Epithelial cell of proximal tubule (primary cell): ENCODE results near the gene ZNF587. TPM values are rescaled to one million over a fixed set of nuclear protein-coding genes. Genes with fewer than 3 reads are reported as not detected.
"Not testable (repeated sequence)": the region's sequence is repeated elsewhere in the genome, so short reads cannot be mapped to it uniquely, and the experiment has no call there.

Source experiments
- DNase-seq: peaks from one replicate; pipeline ENCODE4 v3.0.0-alpha.2; 2011; ENCODE audit warnings: low read depth
- H3K4me3 ChIP-seq: 2 replicates; pipeline ENCODE4 v1.5.1; 2011; ENCODE audit warnings: low read depth, mild to moderate bottlenecking, low read length
- total RNA-seq: library from RNA; depleted of rRNA; stranded (reverse); fragments of >200 nt; gene quantifications from 2 replicates; pipeline ENCODE4 v1.2.3, GENCODE V29; 2015
- TF ChIP-seq, protein P1 (sequence below): conservative IDR thresholded peaks from 2 replicates; pipeline ENCODE4 v1.5.1; 2012; ENCODE audit warnings: low read depth, mild to moderate bottlenecking, low read length

The ZNF587 gene
- total RNA-seq, 1 donor from 2014 or later = 14.4 TPM

DNA sequence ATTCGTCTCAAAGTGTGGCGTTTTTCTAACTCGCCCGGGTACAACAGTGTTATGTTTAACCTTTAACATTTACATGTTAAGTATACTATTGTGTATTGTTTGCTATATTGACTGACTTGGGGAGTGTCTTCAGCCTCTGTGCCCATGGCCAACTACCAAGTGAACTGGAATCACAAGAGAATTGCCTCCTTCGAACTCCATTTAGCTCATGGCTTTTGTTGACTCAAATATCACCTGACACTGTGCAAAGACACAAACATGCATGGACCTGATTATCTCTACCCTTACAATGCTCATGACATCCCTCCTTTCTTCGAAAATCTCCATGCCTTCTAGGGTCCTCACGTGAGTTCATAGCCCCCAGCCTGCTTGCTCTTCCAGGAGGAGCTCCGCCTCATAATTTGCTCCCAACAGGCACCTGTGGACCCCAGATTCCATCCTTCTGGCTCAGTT, 38.5 kb downstream of the ZNF587 start:
- H3K4me3 ChIP-seq = peak overlapping the region; percentile 73
- DNase-seq = no peak
- TF ChIP-seq, protein P1, sequence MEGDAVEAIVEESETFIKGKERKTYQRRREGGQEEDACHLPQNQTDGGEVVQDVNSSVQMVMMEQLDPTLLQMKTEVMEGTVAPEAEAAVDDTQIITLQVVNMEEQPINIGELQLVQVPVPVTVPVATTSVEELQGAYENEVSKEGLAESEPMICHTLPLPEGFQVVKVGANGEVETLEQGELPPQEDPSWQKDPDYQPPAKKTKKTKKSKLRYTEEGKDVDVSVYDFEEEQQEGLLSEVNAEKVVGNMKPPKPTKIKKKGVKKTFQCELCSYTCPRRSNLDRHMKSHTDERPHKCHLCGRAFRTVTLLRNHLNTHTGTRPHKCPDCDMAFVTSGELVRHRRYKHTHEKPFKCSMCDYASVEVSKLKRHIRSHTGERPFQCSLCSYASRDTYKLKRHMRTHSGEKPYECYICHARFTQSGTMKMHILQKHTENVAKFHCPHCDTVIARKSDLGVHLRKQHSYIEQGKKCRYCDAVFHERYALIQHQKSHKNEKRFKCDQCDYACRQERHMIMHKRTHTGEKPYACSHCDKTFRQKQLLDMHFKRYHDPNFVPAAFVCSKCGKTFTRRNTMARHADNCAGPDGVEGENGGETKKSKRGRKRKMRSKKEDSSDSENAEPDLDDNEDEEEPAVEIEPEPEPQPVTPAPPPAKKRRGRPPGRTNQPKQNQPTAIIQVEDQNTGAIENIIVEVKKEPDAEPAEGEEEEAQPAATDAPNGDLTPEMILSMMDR = no peak

DNA sequence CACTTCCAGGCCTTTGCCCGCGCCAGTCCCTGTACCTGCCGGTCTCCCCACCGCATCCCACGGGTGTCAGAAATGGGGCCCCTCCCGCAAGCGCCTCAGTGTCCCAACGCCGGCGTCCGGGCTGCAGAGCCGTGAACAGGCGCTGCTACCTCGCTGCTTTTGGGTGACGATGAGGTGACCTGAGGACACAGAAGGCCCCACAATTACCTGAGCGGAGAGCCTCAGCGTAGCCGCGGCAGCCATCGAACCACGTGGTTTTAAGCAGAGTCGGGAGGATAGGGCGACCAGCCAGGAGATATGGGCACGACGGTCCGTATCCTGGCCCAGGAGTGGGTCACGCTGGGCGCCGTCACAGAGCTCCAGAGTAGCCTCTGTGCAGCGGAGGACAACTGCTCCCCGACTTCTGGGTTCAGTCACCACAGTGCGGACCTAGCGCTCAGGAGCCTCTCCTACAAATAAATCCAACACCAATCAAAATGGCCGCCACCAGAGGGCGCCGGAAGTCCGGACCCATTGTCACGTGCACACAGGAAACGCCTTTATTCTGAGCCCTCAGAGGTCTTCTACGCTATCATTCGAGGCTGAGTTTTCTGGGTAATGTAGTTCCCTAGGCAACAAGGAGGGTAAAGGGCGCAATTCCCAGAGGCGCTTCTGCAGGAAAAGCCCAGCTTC, 39.0 kb downstream of the ZNF587 start, which contains the start of gene ZNF814:
Gene ZNF814, minus strand, starts transcription at position 478 of the 672 bp plus-strand sequence. Its CDS starts 235 bp downstream, at position 243.
- TF ChIP-seq, protein P1 = peak; percentile 52
- H3K4me3 ChIP-seq = peak within 1 kb of the TSS; percentile 73
- peak; percentile 36 for DNase-seq

DNA sequence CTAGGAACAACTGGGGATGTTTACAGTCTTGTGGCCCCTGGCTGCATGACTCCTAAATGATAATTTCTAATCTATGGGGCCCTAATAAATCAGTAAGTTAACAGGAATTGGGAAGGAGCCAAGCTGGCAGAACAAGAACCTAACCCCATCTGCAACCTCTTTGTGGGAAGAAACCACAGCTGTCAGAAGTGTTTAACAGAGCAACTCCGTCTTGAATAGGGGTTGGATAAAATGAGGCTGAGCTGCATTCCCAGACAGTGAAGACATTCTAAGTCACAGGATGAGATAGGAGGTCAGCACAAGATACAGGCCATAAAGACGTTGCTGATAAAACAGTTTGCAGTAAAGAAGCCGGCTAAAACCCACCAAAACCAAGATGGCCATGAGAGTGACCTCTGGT, 41.0 kb downstream of the ZNF587 start:
- not testable (repeated sequence) for DNase-seq, H3K4me3 ChIP-seq

DNA sequence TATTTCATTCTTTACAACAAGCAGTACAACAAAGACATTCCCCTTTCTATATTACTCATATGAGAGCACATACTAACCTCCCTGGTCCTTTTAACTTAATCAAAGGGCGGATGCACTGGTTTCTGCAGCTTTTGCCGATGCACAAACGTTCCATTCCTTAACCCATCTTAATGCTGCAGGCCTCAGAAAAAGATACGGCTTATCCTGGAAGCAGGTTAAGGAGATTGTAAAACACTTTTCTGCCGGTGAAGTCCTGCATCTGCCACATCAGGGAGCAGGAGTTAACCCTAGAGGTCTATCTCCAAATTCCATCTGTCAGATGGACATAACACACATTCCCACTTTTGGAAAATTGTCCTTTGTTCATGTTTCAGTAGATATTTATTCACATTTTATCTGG, 50.7 kb downstream of the ZNF587 start:
- TF ChIP-seq, protein P1 = no peak

DNA sequence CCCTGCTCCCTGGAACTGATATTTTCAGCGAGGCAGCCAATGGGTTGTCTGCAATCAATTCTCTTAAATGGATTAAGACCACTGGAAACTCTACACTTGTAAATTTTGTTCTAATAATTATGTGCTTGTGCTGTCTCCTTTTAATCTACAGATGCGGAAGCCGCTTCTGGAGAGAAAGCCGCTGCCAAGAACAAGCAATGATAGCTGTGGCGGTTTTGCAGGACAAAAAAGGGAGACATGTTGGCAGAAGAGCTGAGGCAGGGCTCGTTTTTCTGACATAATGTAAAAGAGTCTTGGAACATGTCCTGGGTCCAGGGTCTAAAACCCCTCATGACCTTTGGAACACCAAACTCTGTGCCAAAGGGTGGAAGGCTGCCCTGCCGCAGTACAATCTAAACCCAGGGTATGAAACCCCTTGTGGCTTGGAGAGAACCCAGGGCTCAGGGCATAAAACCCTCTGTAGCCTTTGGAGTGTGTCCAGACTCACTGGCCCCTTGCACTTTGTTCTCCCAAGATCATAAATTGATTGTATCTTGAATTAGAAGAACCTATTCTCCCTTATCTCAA, 54.0 kb downstream of the ZNF587 start:
- TF ChIP-seq, protein P1 = no peak
- H3K4me3 ChIP-seq = no peak overlapping the region
- no peak for DNase-seq

More for the DNA sequence above, 50.7 kb downstream of the ZNF587 start:
- DNase-seq = no peak
- H3K4me3 ChIP-seq = no peak overlapping the region

DNA sequence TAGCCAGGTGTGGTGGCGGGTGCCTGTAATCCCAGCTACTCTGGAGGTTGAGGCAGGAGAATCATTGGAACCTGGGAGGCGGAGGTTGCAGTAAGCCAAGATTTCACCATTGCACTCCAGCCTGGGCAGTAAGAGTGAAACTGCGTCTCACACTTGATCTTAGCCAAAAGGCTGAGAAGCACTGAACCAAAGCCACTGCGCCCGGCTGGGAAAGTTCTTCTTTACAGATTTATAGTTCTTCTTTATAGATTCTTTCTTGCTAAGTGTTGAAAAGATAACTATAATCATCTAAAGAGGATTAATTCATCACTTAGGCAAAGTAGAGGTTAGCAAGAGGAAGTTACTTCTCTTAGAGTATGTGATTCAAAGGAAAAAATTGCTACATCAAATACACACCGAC, 55.6 kb downstream of the ZNF587 start:
- DNase-seq = no peak
- TF ChIP-seq, protein P1 = no peak
- no peak overlapping the region for H3K4me3 ChIP-seq

DNA sequence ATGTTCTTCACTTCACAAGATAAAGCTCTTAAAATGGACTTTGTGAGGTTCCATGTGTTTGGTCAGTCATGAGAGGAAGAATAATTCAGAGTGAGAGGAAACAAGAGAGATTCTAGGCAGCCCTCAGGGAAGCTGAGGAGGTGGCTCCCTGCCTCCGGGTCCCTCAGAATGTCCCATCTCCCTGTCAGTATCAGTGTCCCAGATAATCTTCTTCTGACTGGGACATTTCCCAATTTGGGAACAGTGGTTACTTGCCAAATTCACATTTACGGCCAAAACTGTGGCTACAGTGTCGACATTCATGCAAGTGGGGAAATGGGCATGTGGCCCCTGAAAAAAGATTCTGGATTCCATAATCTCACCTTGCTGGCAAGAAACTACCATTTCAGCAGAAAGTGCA, 57.7 kb downstream of the ZNF587 start:
- TF ChIP-seq, protein P1 = no peak
- DNase-seq = no peak

More for the DNA sequence above, 57.7 kb downstream of the ZNF587 start:
- H3K4me3 ChIP-seq = no peak overlapping the region
